K562 (cell line): ENCODE data around the gene KYAT1. TPM values are rescaled to one million over a fixed set of nuclear protein-coding genes. Genes with fewer than 3 reads are reported as not detected.
A peak's percentile ranks its signal among the peaks of the same experiment; 100 is the strongest.

Source experiments
- ADNP ChIP-seq: fragments of 200-800 bp; sonication (Bioruptor generic); IDR thresholded peaks from 2 replicates; pipeline ENCODE4 v1.6.1; 2016; ENCODE audit warnings: missing genetic modification characterization, missing compliant biosample characterization
- ARID2 ChIP-seq: fragments of 450-650 bp; IDR thresholded peaks from 2 replicates; pipeline ENCODE4 v1.6.1; 2017; ENCODE audit warnings: antibody characterized with exemption, mild to moderate bottlenecking
- CUX1 ChIP-seq: fragments of 200-800 bp; sonication (Bioruptor generic); IDR thresholded peaks from 2 replicates; pipeline ENCODE4 v1.6.1; 2016; ENCODE audit warnings: missing genetic modification characterization, missing compliant biosample characterization
- ELF1 ChIP-seq: fragments of 200-800 bp; sonication (Bioruptor generic); IDR thresholded peaks from 2 replicates; pipeline ENCODE4 v1.6.1; 2016; ENCODE audit warnings: missing genetic modification characterization, missing compliant biosample characterization
- ETV6 ChIP-seq, 3 experiments: fragments of 150-350 bp in 1 of 3; sonication (generic) in 1 of 3; formaldehyde crosslinking in 1 of 3; IDR thresholded peaks; 2 replicates each; pipeline versions ENCODE4 v1.6.1 to v1.8.0; 2014 to 2022; ENCODE audit warnings: borderline replicate concordance in 2 of 3, low read depth in 2 of 3, antibody characterized with exemption in 1 of 3, low read length in 1 of 3, mild to moderate bottlenecking in 1 of 3, missing genetic modification reagents in 1 of 3
- GATA2 ChIP-seq: sonication (generic); formaldehyde crosslinking; IDR thresholded peaks from 2 replicates; pipeline ENCODE4 v1.4.0; 2020; ENCODE audit warnings: mild to moderate bottlenecking, missing genetic modification reagents
- GATAD2B ChIP-seq: fragments of 450-650 bp; IDR thresholded peaks from 2 replicates; pipeline ENCODE4 v1.6.1; 2017; ENCODE audit warnings: mild to moderate bottlenecking, borderline replicate concordance
- KDM2B ChIP-seq: fragments of 250-450 bp; sonication (Bioruptor Pico); IDR thresholded peaks from 2 replicates; pipeline ENCODE4 v1.8.0; 2021; ENCODE audit warnings: mild to moderate bottlenecking, moderate library complexity
- MIER1 ChIP-seq: fragments of 450-650 bp; IDR thresholded peaks from 2 replicates; pipeline ENCODE4 v1.6.1; 2016; ENCODE audit warnings: antibody characterized with exemption, mild to moderate bottlenecking, low read depth
- NONO ChIP-seq, 2 experiments: fragments of 200-400 bp in 1 of 2; fragments of 450-650 bp in 1 of 2; formaldehyde crosslinking in 1 of 2; IDR thresholded peaks; 2 replicates each; pipeline ENCODE4 v1.6.1; 2017; ENCODE audit warnings: low read depth in 2 of 2, mild to moderate bottlenecking in 2 of 2, moderate library complexity in 2 of 2, low read length in 1 of 2
- NR2C2 ChIP-seq, 2 experiments: fragments of 200-800 bp in 1 of 2; sonication (Bioruptor generic) in 1 of 2; sonication (generic) in 1 of 2; formaldehyde crosslinking in 1 of 2; IDR thresholded peaks; 2 replicates each; pipeline versions ENCODE4 v1.6.1 to v1.8.0; 2016 to 2022; ENCODE audit warnings: mild to moderate bottlenecking in 1 of 2, missing compliant biosample characterization in 1 of 2, missing genetic modification characterization in 1 of 2, missing genetic modification reagents in 1 of 2
- RBM17 ChIP-seq: fragments of 200-400 bp; formaldehyde crosslinking; IDR thresholded peaks from 2 replicates; pipeline ENCODE4 v1.6.1; 2017; ENCODE audit warnings: low read depth, mild to moderate bottlenecking, low read length, borderline replicate concordance
- RCOR1 ChIP-seq, 2 experiments: IDR thresholded peaks; 2 replicates each; pipeline ENCODE4 v1.6.1; 2012; ENCODE audit warnings: low read depth in 2 of 2, low read length in 2 of 2, borderline replicate concordance in 1 of 2, improper control_type of control experiment in 1 of 2
- SRSF1 ChIP-seq: fragments of 200-400 bp; formaldehyde crosslinking; IDR thresholded peaks from 2 replicates; pipeline ENCODE4 v1.6.1; 2017; ENCODE audit warnings: mild to moderate bottlenecking, low read depth, low read length, moderate library complexity
- ZNF384 ChIP-seq: IDR thresholded peaks from 2 replicates; pipeline ENCODE4 v1.6.1; 2012; ENCODE audit warnings: low read depth, low read length, improper control_type of control experiment
- ZNF436 ChIP-seq: fragments of 250-450, 450-650 bp; sonication (Bioruptor Pico); formaldehyde crosslinking; IDR thresholded peaks from 2 replicates; pipeline ENCODE4 v1.7.0; 2020; ENCODE audit warnings: mild to moderate bottlenecking
- polyA plus RNA-seq, 8 experiments: library from polyadenylated mRNA; depleted of rRNA in 4 of 8; stranded (reverse) in 5 of 8; unstranded in 3 of 8; fragments of >200 nt; fragmentation: Nextera tagmentation in 2 of 8; fragmentation: Illumina TruSeq in 1 of 8; extraction: Ambion mirVana in 2 of 8; extraction: Trizol in 1 of 8; gene quantifications; 2 replicates each; pipeline versions ENCODE4 v1.2.1 to v1.2.3, GENCODE V29; 2011 to 2014; ENCODE audit warnings: inconsistent platforms in 1 of 8, missing spikeins in 1 of 8
- total RNA-seq, 7 experiments: library from RNA; depleted of rRNA in 6 of 7; stranded (reverse); fragments of >200 nt in 6 of 7; fragmentation: Illumina TruSeq in 2 of 7; extraction: Trizol in 2 of 7; gene quantifications; 2 replicates each; pipeline versions ENCODE4 v1.2.1 to v1.2.3, GENCODE V29; 2011 to 2021; ENCODE audit warnings: low replicate concordance in 1 of 7
- TF ChIP-seq, protein P1 (sequence below): sonication (generic); formaldehyde crosslinking; IDR thresholded peaks from 2 replicates; pipeline ENCODE4 v1.8.0; 2022; ENCODE audit warnings: mild to moderate bottlenecking, missing genetic modification reagents

Gene KYAT1
- total and polyA plus RNA-seq, 9 of the 15 experiments (the other 6 are each of a cell fraction or from before 2014, with no cell fraction given): 6.4 to 16.8 (median 11.1) TPM

DNA sequence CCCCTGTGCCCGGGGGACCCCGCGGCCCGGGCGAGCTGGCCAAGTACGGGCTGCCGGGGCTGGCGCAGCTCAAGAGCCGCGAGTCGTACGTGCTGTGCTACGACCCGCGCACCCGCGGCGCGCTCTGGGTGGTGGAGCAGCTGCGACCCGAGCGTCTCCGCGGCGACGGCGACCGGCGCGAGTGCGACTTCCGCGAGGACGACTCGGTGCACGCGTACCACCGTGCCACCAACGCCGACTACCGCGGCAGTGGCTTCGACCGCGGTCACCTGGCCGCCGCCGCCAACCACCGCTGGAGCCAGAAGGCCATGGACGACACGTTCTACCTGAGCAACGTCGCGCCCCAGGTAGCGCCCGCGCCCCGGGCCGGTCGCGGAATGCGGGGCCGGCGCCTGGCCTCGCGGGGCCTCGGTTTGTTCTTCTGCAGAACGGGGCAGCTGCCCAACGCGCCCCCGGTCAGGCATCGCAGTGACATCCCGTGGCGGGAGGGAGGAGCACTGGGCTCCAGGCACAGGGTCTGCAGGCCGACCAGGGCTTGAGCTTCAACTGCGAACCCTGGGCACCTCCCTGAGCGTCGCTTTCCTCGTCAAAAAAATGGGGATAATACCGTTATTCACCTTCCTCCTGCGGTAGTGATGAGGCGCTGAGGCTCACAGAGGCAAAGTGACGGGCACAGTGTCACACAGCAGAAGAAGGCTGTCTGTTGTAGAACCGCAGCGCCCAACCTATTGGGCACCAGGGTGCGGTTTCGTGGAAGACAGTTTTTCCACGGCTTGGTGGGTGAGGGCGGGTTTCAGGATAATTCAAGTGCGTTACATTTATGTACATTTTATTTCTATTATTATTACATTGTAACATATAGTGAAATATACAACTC is 62.7 kb downstream of the KYAT1 start (continued):
- TF ChIP-seq CUX1 (CRISPR knock-in tag): no peak
- TF ChIP-seq, protein P1, sequence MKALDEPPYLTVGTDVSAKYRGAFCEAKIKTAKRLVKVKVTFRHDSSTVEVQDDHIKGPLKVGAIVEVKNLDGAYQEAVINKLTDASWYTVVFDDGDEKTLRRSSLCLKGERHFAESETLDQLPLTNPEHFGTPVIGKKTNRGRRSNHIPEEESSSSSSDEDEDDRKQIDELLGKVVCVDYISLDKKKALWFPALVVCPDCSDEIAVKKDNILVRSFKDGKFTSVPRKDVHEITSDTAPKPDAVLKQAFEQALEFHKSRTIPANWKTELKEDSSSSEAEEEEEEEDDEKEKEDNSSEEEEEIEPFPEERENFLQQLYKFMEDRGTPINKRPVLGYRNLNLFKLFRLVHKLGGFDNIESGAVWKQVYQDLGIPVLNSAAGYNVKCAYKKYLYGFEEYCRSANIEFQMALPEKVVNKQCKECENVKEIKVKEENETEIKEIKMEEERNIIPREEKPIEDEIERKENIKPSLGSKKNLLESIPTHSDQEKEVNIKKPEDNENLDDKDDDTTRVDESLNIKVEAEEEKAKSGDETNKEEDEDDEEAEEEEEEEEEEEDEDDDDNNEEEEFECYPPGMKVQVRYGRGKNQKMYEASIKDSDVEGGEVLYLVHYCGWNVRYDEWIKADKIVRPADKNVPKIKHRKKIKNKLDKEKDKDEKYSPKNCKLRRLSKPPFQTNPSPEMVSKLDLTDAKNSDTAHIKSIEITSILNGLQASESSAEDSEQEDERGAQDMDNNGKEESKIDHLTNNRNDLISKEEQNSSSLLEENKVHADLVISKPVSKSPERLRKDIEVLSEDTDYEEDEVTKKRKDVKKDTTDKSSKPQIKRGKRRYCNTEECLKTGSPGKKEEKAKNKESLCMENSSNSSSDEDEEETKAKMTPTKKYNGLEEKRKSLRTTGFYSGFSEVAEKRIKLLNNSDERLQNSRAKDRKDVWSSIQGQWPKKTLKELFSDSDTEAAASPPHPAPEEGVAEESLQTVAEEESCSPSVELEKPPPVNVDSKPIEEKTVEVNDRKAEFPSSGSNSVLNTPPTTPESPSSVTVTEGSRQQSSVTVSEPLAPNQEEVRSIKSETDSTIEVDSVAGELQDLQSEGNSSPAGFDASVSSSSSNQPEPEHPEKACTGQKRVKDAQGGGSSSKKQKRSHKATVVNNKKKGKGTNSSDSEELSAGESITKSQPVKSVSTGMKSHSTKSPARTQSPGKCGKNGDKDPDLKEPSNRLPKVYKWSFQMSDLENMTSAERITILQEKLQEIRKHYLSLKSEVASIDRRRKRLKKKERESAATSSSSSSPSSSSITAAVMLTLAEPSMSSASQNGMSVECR (CRISPR knock-in tag): peak; percentile 68; the same call in 1 of the 2 replicates
- no peak for TF ChIP-seq ETV6 (IDR thresholded peaks at IDR 0.05; ENCODE audit: borderline replicate concordance in 1 of 2, low read depth in 2 of 2, low read length in 1 of 2)
- TF ChIP-seq ETV6 (CRISPR knock-in tag; IDR thresholded peaks at IDR 0.05; ENCODE audit: borderline replicate concordance): no peak
- no peak; a peak in 1 of 4 replicates for TF ChIP-seq NONO (IDR thresholded peaks at IDR 0.05; ENCODE audit: low read depth in 2 of 2, low read length in 1 of 2)
- no peak for TF ChIP-seq MIER1
- TF ChIP-seq RBM17: no peak
- no peak for TF ChIP-seq ZNF436
- no peak for TF ChIP-seq RCOR1 (IDR thresholded peaks at IDR 0.05; ENCODE audit: borderline replicate concordance in 1 of 2, low read depth in 2 of 2, low read length in 2 of 2)
- no peak for TF ChIP-seq GATA2
- no peak for TF ChIP-seq ZNF384
- no peak for TF ChIP-seq NR2C2 (CRISPR knock-in tag; IDR thresholded peaks at IDR 0.05)
- TF ChIP-seq NR2C2 (tag; IDR thresholded peaks at IDR 0.05): no peak
- TF ChIP-seq ARID2: no peak
- no peak for TF ChIP-seq ELF1 (tag)
- TF ChIP-seq ADNP (tag): no peak
- no peak for TF ChIP-seq SRSF1
- no peak for TF ChIP-seq GATAD2B
- TF ChIP-seq KDM2B (CRISPR knock-in tag): peak; percentile 59; the same call in 1 of the 2 replicates
